HepG2 (cell line): ENCODE results near the gene UXS1. TPM values are rescaled to one million over a fixed set of nuclear protein-coding genes. Genes with fewer than 3 reads are reported as not detected.

Experiments
- EEA1 ChIP-seq: sonication (generic); formaldehyde crosslinking; IDR thresholded peaks from 2 replicates; pipeline ENCODE4 v1.5.1; 2020; ENCODE audit warnings: mild to moderate bottlenecking, missing genetic modification reagents, borderline replicate concordance
- ELF4 ChIP-seq: sonication (generic); formaldehyde crosslinking; IDR thresholded peaks from 2 replicates; pipeline ENCODE4 v1.5.0; 2020; ENCODE audit warnings: missing genetic modification reagents, mild to moderate bottlenecking, moderate library complexity, borderline replicate concordance
- ESRRA ChIP-seq: sonication (generic); formaldehyde crosslinking; IDR thresholded peaks from 2 replicates; pipeline ENCODE4 v1.5.1; 2020; ENCODE audit warnings: mild to moderate bottlenecking, low read depth, missing genetic modification reagents
- FLYWCH1 ChIP-seq: sonication (generic); formaldehyde crosslinking; IDR thresholded peaks from 2 replicates; pipeline ENCODE4 v1.8.1; 2023; ENCODE audit warnings: mild to moderate bottlenecking, missing genetic modification reagents
- HMG20A ChIP-seq: IDR thresholded peaks from 2 replicates; pipeline ENCODE4 v1.6.1; 2016; ENCODE audit warnings: borderline replicate concordance
- MYPOP ChIP-seq: sonication (generic); formaldehyde crosslinking; IDR thresholded peaks from 2 replicates; pipeline ENCODE4 v1.8.1; 2023; ENCODE audit warnings: mild to moderate bottlenecking, moderate library complexity, missing genetic modification reagents
- NCOA5 ChIP-seq: sonication (generic); formaldehyde crosslinking; IDR thresholded peaks from 2 replicates; pipeline ENCODE4 v1.4.0; 2020; ENCODE audit warnings: missing genetic modification reagents
- PAWR ChIP-seq: sonication (generic); formaldehyde crosslinking; IDR thresholded peaks from 2 replicates; pipeline ENCODE4 v1.4.0; 2020; ENCODE audit warnings: missing genetic modification reagents, mild to moderate bottlenecking, borderline replicate concordance
- SAFB2 ChIP-seq: sonication (generic); formaldehyde crosslinking; IDR thresholded peaks from 2 replicates; pipeline ENCODE4 v1.5.1; 2020; ENCODE audit warnings: missing genetic modification reagents, low read depth, mild to moderate bottlenecking, borderline replicate concordance
- SMYD3 ChIP-seq: sonication (generic); formaldehyde crosslinking; IDR thresholded peaks from 2 replicates; pipeline ENCODE4 v1.8.1; 2023; ENCODE audit warnings: mild to moderate bottlenecking, missing genetic modification reagents
- ZHX1 ChIP-seq: sonication (generic); formaldehyde crosslinking; IDR thresholded peaks from 2 replicates; pipeline ENCODE4 v1.8.1; 2022; ENCODE audit warnings: low read depth, mild to moderate bottlenecking, missing genetic modification reagents
- ZNF10 ChIP-seq: sonication (generic); formaldehyde crosslinking; IDR thresholded peaks from 2 replicates; pipeline ENCODE4 v1.4.0; 2020; ENCODE audit warnings: mild to moderate bottlenecking, low read depth, missing genetic modification reagents, borderline replicate concordance
- ZNF335 ChIP-seq: sonication (generic); formaldehyde crosslinking; IDR thresholded peaks from 2 replicates; pipeline ENCODE4 v1.4.0; 2020; ENCODE audit warnings: missing genetic modification reagents
- polyA plus RNA-seq, 8 experiments: library from polyadenylated mRNA; depleted of rRNA in 3 of 8; stranded (reverse) in 7 of 8; unstranded in 1 of 8; fragments of >200 nt; fragmentation: Illumina TruSeq in 4 of 8; extraction: Trizol in 4 of 8; gene quantifications; 2 replicates each; pipeline versions ENCODE4 v1.2.1 to v1.2.3, GENCODE V29; 2011 to 2016; ENCODE audit warnings: low read depth in 4 of 8, missing spikeins in 1 of 8, mixed read lengths in 1 of 8; ENCODE audit not compliant: insufficient read depth in 1 of 8
- total RNA-seq, 5 experiments: library from RNA; depleted of rRNA; stranded (reverse); fragments of >200 nt; fragmentation: Illumina TruSeq; extraction: Trizol; gene quantifications; 2 replicates each; pipeline ENCODE4 v1.2.3, GENCODE V29; 2016; ENCODE audit warnings: low read depth in 1 of 5
- TF ChIP-seq, protein P1 (sequence below): sonication (generic); formaldehyde crosslinking; IDR thresholded peaks from 2 replicates; pipeline ENCODE4 v1.8.0; 2022; ENCODE audit warnings: mild to moderate bottlenecking, missing genetic modification reagents, borderline replicate concordance
- TF ChIP-seq, protein P2 (sequence below): sonication (generic); formaldehyde crosslinking; IDR thresholded peaks from 2 replicates; pipeline ENCODE4 v1.4.0; 2020; ENCODE audit warnings: low read depth, missing genetic modification reagents
- TF ChIP-seq, protein P3 (sequence below): IDR thresholded peaks from 2 replicates; pipeline ENCODE4 v1.6.1; 2016
- TF ChIP-seq, protein P4 (sequence below): sonication (generic); formaldehyde crosslinking; IDR thresholded peaks from 2 replicates; pipeline ENCODE4 v1.4.0; 2020; ENCODE audit warnings: missing genetic modification reagents

The UXS1 gene
- total and polyA plus RNA-seq, 2 of the 13 experiments (the other 11 are each of a cell fraction or from before 2014, with no cell fraction given), result 53.3 to 110 TPM

DNA sequence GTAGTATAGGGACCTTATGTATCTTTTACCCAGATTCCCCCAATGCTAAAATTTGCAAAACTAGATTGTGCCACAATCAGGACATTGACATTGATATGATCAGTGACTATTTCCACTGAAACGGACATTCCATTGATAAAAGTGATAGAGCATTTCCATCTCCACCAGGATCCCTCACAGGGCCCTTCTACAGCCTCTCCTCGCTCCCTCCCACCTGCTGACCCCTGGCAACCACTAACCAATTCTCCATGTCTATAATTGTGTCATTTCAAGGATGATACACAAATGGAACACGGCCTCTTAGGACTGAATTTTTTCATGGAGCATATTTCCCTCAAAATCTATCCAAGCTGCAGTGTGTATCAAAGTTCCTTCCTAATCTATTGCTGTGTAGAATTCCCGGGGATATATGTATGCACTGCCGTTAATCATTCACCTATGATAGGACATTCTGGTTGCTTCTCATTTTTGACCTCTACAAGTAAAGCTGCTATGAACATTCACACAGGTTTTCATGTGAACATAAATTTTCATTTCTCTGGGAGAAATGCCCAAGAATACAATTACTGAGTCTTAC lies 67.3 kb downstream of the UXS1 start (continued):
- TF ChIP-seq, protein P1, sequence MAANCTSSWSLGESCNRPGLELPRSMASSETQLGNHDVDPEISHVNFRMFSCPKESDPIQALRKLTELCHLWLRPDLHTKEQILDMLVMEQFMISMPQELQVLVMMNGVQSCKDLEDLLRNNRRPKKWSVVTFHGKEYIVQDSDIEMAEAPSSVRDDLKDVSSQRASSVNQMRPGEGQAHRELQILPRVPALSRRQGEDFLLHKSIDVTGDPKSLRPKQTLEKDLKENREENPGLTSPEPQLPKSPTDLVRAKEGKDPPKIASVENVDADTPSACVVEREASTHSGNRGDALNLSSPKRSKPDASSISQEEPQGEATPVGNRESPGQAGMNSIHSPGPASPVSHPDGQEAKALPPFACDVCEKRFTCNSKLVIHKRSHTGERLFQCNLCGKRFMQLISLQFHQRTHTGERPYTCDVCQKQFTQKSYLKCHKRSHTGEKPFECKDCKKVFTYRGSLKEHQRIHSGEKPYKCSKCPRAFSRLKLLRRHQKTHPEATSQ (CRISPR knock-in tag), result no peak
- TF ChIP-seq EEA1 (CRISPR knock-in tag) (no peak), ESRRA (CRISPR knock-in tag) (no peak), HMG20A (CRISPR knock-in tag) (peak; percentile 20; the same call in 1 of the 2 replicates), PAWR (CRISPR knock-in tag) (no peak), NCOA5 (CRISPR knock-in tag) (no peak), FLYWCH1 (CRISPR knock-in tag) (no peak), SAFB2 (no peak), SMYD3 (no peak), MYPOP (CRISPR knock-in tag) (no peak), ZNF10 (CRISPR knock-in tag) (no peak), ZNF335 (CRISPR knock-in tag) (peak; percentile 26; the same call in 1 of the 2 replicates), ZHX1 (CRISPR knock-in tag) (no peak), ELF4 (CRISPR knock-in tag) (no peak)
- TF ChIP-seq, protein P2, sequence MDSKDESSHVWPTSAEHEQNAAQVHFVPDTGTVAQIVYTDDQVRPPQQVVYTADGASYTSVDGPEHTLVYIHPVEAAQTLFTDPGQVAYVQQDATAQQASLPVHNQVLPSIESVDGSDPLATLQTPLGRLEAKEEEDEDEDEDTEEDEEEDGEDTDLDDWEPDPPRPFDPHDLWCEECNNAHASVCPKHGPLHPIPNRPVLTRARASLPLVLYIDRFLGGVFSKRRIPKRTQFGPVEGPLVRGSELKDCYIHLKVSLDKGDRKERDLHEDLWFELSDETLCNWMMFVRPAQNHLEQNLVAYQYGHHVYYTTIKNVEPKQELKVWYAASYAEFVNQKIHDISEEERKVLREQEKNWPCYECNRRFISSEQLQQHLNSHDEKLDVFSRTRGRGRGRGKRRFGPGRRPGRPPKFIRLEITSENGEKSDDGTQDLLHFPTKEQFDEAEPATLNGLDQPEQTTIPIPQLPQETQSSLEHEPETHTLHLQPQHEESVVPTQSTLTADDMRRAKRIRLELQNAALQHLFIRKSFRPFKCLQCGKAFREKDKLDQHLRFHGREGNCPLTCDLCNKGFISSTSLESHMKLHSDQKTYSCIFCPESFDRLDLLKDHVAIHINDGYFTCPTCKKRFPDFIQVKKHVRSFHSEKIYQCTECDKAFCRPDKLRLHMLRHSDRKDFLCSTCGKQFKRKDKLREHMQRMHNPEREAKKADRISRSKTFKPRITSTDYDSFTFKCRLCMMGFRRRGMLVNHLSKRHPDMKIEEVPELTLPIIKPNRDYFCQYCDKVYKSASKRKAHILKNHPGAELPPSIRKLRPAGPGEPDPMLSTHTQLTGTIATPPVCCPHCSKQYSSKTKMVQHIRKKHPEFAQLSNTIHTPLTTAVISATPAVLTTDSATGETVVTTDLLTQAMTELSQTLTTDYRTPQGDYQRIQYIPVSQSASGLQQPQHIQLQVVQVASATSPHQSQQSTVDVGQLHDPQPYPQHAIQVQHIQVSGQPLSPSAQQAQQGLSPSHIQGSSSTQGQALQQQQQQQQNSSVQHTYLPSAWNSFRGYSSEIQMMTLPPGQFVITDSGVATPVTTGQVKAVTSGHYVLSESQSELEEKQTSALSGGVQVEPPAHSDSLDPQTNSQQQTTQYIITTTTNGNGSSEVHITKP (CRISPR knock-in tag), result no peak
- TF ChIP-seq, protein P3, sequence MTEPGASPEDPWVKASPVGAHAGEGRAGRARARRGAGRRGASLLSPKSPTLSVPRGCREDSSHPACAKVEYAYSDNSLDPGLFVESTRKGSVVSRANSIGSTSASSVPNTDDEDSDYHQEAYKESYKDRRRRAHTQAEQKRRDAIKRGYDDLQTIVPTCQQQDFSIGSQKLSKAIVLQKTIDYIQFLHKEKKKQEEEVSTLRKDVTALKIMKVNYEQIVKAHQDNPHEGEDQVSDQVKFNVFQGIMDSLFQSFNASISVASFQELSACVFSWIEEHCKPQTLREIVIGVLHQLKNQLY (CRISPR knock-in tag), result no peak
- TF ChIP-seq, protein P4, sequence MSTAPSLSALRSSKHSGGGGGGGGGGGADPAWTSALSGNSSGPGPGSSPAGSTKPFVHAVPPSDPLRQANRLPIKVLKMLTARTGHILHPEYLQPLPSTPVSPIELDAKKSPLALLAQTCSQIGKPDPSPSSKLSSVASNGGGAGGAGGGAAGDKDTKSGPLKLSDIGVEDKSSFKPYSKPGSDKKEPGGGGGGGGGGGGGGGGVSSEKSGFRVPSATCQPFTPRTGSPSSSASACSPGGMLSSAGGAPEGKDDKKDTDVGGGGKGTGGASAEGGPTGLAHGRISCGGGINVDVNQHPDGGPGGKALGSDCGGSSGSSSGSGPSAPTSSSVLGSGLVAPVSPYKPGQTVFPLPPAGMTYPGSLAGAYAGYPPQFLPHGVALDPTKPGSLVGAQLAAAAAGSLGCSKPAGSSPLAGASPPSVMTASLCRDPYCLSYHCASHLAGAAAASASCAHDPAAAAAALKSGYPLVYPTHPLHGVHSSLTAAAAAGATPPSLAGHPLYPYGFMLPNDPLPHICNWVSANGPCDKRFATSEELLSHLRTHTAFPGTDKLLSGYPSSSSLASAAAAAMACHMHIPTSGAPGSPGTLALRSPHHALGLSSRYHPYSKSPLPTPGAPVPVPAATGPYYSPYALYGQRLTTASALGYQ, result no peak
